Lung (tissue), 12 donors: ENCODE results near the gene RNF11. TPM values are rescaled to one million over a fixed set of nuclear protein-coding genes. Genes with fewer than 3 reads are reported as not detected.
A peak's percentile ranks its signal among the peaks of the same experiment; 100 is the strongest.

Experiments used
- ATAC-seq: fragments of 200-7000 bp; cut with Tn5 transposase; one replicate; pipeline ENCODE4 v1.9.1; 2020; ENCODE audit warnings: moderate number of reproducible peaks; ENCODE audit not compliant: insufficient read depth, low FRiP score
- DNase-seq, 3 donors: peaks; one replicate each; pipeline ENCODE4 v3.0.0-alpha.2; 2013 to 2017
- H3K27ac ChIP-seq, 2 donors: one replicate each; pipeline ENCODE4 v1.5.1; 2013; ENCODE audit warnings: mild to moderate bottlenecking in 2 of 2, moderate library complexity in 2 of 2, control low read depth in 1 of 2, inconsistent platforms in 1 of 2, low read depth in 1 of 2, low read length in 1 of 2
- H3K27me3 ChIP-seq, 3 donors: one replicate each; pipeline ENCODE4 v1.5.1; 2013; ENCODE audit warnings: low read length in 2 of 3; ENCODE audit not compliant: control insufficient read depth in 3 of 3, insufficient read depth in 3 of 3
- H3K36me3 ChIP-seq, 4 donors: one replicate each; pipeline ENCODE4 v1.5.1; 2013; ENCODE audit warnings: low read length in 4 of 4, mild to moderate bottlenecking in 1 of 4, moderate library complexity in 1 of 4; ENCODE audit not compliant: control insufficient read depth in 4 of 4, insufficient read depth in 4 of 4
- H3K4me1 ChIP-seq, 5 donors: one replicate each; pipeline ENCODE4 v1.5.1; 2013; ENCODE audit warnings: low read length in 5 of 5, mild to moderate bottlenecking in 2 of 5, moderate library complexity in 1 of 5; ENCODE audit not compliant: control insufficient read depth in 5 of 5, insufficient read depth in 5 of 5
- H3K4me3 ChIP-seq: one replicate; pipeline ENCODE4 v1.5.1; 2013; ENCODE audit warnings: mild to moderate bottlenecking, control low read depth, moderate library complexity
- H3K9ac ChIP-seq, 2 donors: one replicate each; pipeline ENCODE4 v1.5.1; 2013; ENCODE audit warnings: low read length in 2 of 2, control low read depth in 1 of 2; ENCODE audit not compliant: insufficient read depth in 1 of 2
- H3K9me3 ChIP-seq, 4 donors: one replicate each; pipeline ENCODE4 v1.5.1; 2013; ENCODE audit warnings: low read length in 3 of 4, mild to moderate bottlenecking in 1 of 4, moderate library complexity in 1 of 4; ENCODE audit not compliant: control insufficient read depth in 4 of 4, insufficient read depth in 3 of 4
- WGBS, 2 donors: extraction: QIAGEN DNeasy Blood & Tissue Kit; methylation state at CpG; one replicate each; pipeline ENCODE4 v1.1.7; 2013; 5-methylcytosine and 5-hydroxymethylcytosine counted together
- polyA plus RNA-seq, 2 donors: library from polyadenylated mRNA; stranded (reverse); fragments of 200-250 nt; gene quantifications; one replicate each; pipeline ENCODE4 v1.2.1, GENCODE V29; 2013
- total RNA-seq, 2 donors: library from RNA; depleted of rRNA in 1 of 2; stranded (reverse); fragments of >200 nt in 1 of 2; gene quantifications; one replicate each; pipeline ENCODE4 v1.2.1, GENCODE V29; 2014 to 2021
- TF ChIP-seq, protein P1 (sequence below): IDR thresholded peaks from 2 replicates; pipeline ENCODE4 v1.5.1; 2012; ENCODE audit warnings: mild to moderate bottlenecking; ENCODE audit errors: control extremely low read depth, extremely low read depth
- donor health status: control.
- donor health status: control.
- donor health status: Bipolar disorder and iron deficiency.
- donor health status: healthy.
- donor health status: DM: yes; HTN: yes; CAD: no.

Gene RNF11
- total and polyA plus RNA-seq, 4 donors = 36.6 to 149 (median 71.4) TPM

DNA sequence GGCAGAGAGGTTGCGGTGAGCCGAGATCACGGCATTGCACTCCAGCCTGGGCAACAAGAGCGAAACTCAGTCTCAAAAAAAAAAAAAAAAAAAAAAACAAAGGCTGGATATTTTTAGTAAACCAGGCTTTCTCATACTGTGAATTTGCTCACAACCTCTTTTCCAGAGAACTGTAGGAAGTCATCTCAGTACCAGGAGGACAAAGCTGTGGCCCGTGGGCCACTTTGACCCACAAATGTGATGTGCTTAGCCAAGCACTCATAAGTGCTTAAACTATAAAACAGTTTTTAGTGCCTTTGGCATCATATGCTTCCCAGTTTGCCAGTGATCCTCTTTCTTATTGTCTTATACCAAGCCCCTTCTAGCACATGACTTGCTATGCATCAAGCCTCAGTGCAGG is 46.5 kb downstream of the RNF11 start:
- DNase-seq (no peak), ATAC-seq (no peak)
- no peak overlapping the region for H3K27ac ChIP-seq
- H3K9me3 ChIP-seq = no peaks in the 10 kb centered on the region
- H3K4me3 ChIP-seq = no peak overlapping the region
- no peaks in the 10 kb centered on the region for H3K36me3 ChIP-seq
- H3K4me1 ChIP-seq = peaks cover 0 to 11% (median 4%) of the 10 kb centered on the region in 5 donors
- no peak overlapping the region for H3K9ac ChIP-seq
- TF ChIP-seq, protein P1, sequence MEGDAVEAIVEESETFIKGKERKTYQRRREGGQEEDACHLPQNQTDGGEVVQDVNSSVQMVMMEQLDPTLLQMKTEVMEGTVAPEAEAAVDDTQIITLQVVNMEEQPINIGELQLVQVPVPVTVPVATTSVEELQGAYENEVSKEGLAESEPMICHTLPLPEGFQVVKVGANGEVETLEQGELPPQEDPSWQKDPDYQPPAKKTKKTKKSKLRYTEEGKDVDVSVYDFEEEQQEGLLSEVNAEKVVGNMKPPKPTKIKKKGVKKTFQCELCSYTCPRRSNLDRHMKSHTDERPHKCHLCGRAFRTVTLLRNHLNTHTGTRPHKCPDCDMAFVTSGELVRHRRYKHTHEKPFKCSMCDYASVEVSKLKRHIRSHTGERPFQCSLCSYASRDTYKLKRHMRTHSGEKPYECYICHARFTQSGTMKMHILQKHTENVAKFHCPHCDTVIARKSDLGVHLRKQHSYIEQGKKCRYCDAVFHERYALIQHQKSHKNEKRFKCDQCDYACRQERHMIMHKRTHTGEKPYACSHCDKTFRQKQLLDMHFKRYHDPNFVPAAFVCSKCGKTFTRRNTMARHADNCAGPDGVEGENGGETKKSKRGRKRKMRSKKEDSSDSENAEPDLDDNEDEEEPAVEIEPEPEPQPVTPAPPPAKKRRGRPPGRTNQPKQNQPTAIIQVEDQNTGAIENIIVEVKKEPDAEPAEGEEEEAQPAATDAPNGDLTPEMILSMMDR = no peak
- H3K27me3 ChIP-seq = no peaks in the 10 kb centered on the region
- 94 to 98% methylated on average over 5 of the region's 5 CpGs for WGBS, 2 donors

DNA sequence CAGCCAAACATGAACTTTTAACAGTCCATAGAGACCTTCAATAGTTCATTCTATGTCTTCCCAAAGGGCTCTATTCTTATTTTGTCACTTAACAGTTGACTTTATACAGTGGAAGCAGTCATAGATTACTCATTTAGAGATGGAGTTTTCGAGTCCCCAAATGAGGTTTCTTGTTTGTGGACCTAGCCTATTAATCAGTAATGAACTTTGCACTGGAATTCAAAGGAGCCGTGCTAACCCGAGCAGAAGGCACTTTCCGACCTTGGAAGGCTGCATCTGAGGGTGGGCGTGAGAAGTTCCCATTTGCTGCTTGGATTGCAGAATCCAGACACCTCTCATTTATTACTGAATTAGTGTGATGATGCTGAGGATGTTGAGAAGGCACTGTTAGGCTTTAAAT is 47.9 kb downstream of the RNF11 start:
- Histone ChIP-seq H3K27ac (no peak overlapping the region), H3K36me3 (peaks cover 0 to 8% (median 0%) of the 10 kb centered on the region in 4 donors), H3K4me3 (no peak overlapping the region), H3K9me3 (no peaks in the 10 kb centered on the region), H3K27me3 (no peaks in the 10 kb centered on the region), H3K4me1 (peaks cover 0 to 11% (median 4%) of the 10 kb centered on the region in 5 donors), H3K9ac (no peak overlapping the region)
- 71 to 83% methylated on average over 5 of the region's 5 CpGs for WGBS, 2 donors
- TF ChIP-seq, protein P1 = no peak
- DNase-seq (peak in 2 of 3 donors; percentile 24 to 42), ATAC-seq (no peak)

DNA sequence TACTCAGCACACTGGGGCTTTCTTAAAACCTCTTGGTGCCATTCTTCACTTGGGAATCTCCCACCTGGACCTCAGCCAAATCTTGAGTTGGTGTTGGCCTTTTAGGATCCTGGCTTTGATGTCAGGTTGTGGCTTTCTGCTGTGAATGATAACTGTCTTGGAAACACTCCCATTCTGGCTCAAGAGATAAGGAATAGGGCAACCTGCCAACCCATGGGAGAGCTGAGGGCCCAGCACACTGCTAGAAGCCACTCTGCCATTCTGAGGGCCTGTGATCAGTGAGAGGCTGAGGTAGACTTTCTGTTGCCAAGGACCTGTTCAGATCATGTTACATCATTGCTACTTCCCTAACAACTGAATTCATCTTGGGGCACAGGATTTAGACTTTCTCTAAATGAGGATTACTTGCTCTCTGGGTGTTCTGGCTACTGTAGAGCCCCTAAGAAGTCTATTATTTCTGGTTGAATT is 48.4 kb downstream of the RNF11 start:
- Histone ChIP-seq H3K4me1 (peaks cover 0 to 11% (median 4%) of the 10 kb centered on the region in 5 donors), H3K9me3 (no peaks in the 10 kb centered on the region), H3K9ac (no peak overlapping the region), H3K27me3 (no peaks in the 10 kb centered on the region), H3K4me3 (no peak overlapping the region), H3K27ac (no peak overlapping the region), H3K36me3 (peaks cover 0 to 11% (median 0%) of the 10 kb centered on the region in 4 donors)
- ATAC-seq (peak; percentile 32), DNase-seq (peak; percentile 73 to 89 (median 78))
- TF ChIP-seq, protein P1 = no peak

DNA sequence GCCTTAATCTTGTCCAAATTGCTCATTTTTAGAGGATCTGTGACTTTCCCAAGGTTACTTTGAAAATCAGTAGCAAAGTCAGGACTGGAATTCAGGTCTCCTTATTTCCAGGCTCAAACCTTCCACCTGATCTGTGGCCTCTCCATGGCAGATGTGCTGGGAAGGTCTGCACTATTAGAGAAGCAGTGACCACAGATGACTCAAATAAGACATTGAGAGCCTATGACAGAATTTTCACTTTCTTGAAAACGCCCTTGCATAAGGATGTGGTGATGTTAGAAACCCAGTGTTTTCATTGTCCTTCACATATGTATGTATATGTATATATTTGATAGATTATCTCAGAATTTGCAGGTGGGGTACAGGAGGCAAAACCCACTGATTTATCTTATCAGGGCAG is 49.0 kb downstream of the RNF11 start:
- no peaks in the 10 kb centered on the region for H3K9me3 ChIP-seq
- peaks cover 0 to 11% (median 4%) of the 10 kb centered on the region in 5 donors for H3K4me1 ChIP-seq
- peaks cover 0 to 13% (median 0%) of the 10 kb centered on the region in 4 donors for H3K36me3 ChIP-seq
- no peak for ATAC-seq
- H3K27ac ChIP-seq = no peak overlapping the region
- H3K27me3 ChIP-seq = no peaks in the 10 kb centered on the region
- WGBS, 2 donors = 80 to 82% methylated on average over 1 of the region's 1 CpG
- H3K4me3 ChIP-seq = no peak overlapping the region
- DNase-seq = no peak
- TF ChIP-seq, protein P1 = no peak
- H3K9ac ChIP-seq = no peak overlapping the region
